ENCODE results near the gene GMNN. TPM values are rescaled to one million over a fixed set of nuclear protein-coding genes. Genes with fewer than 3 reads are reported as not detected.
"Not testable (repeated sequence)": the region's sequence is repeated elsewhere in the genome, so short reads cannot be mapped to it uniquely, and the experiment has no call there.

GMNN gene
- polyA plus RNA-seq, 1 donor from 2014 or later: 13.8 TPM

- no peak overlapping the region for H3K4me2 ChIP-seq (ENCODE audit: low read length)
- H4K20me1 ChIP-seq (ENCODE audit: insufficient read depth): no peaks in the 10 kb centered on the region
- no peak overlapping the region for H3K27ac ChIP-seq (ENCODE audit: low read length)
- no peaks in the 10 kb centered on the region for H3K27me3 ChIP-seq (ENCODE audit: insufficient read depth, low read depth, low read length)
- no peaks in the 10 kb centered on the region for H3K79me2 ChIP-seq (replicated peaks; ENCODE audit: insufficient read depth, low read length)
- no peak overlapping the region for H3K9ac ChIP-seq (ENCODE audit: low read length)
- H2AFZ ChIP-seq (ENCODE audit: low read depth, low read length): no peak overlapping the region
- H3K9me2 ChIP-seq (ENCODE audit: insufficient read depth, low read length): no peaks in the 10 kb centered on the region
- H3K36me3 ChIP-seq (ENCODE audit: insufficient read depth, low read length): no peaks in the 10 kb centered on the region
- H3K9me3 ChIP-seq (ENCODE audit: low read length): peaks cover 4% of the 10 kb centered on the region
- TF ChIP-seq EP300 (conservative IDR thresholded peaks at IDR 0.05; ENCODE audit: poor library complexity, severe bottlenecking) (no peak), MXI1 (conservative IDR thresholded peaks at IDR 0.05; ENCODE audit: poor library complexity, severe bottlenecking) (no peak), SMC3 (conservative IDR thresholded peaks at IDR 0.05; ENCODE audit: poor library complexity) (no peak), EZH2 (IDR thresholded peaks at IDR 0.05; ENCODE audit: borderline replicate concordance, insufficient read depth, low read length, poor library complexity, severe bottlenecking) (no peak), RAD21 (conservative IDR thresholded peaks at IDR 0.05) (no peak), TAF1 (IDR thresholded peaks at IDR 0.05; ENCODE audit: low read depth) (no peak)
- TF ChIP-seq, protein P1, sequence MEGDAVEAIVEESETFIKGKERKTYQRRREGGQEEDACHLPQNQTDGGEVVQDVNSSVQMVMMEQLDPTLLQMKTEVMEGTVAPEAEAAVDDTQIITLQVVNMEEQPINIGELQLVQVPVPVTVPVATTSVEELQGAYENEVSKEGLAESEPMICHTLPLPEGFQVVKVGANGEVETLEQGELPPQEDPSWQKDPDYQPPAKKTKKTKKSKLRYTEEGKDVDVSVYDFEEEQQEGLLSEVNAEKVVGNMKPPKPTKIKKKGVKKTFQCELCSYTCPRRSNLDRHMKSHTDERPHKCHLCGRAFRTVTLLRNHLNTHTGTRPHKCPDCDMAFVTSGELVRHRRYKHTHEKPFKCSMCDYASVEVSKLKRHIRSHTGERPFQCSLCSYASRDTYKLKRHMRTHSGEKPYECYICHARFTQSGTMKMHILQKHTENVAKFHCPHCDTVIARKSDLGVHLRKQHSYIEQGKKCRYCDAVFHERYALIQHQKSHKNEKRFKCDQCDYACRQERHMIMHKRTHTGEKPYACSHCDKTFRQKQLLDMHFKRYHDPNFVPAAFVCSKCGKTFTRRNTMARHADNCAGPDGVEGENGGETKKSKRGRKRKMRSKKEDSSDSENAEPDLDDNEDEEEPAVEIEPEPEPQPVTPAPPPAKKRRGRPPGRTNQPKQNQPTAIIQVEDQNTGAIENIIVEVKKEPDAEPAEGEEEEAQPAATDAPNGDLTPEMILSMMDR (IDR thresholded peaks at IDR 0.05; ENCODE audit: poor library complexity, severe bottlenecking): no peak
- TF ChIP-seq, protein P2, sequence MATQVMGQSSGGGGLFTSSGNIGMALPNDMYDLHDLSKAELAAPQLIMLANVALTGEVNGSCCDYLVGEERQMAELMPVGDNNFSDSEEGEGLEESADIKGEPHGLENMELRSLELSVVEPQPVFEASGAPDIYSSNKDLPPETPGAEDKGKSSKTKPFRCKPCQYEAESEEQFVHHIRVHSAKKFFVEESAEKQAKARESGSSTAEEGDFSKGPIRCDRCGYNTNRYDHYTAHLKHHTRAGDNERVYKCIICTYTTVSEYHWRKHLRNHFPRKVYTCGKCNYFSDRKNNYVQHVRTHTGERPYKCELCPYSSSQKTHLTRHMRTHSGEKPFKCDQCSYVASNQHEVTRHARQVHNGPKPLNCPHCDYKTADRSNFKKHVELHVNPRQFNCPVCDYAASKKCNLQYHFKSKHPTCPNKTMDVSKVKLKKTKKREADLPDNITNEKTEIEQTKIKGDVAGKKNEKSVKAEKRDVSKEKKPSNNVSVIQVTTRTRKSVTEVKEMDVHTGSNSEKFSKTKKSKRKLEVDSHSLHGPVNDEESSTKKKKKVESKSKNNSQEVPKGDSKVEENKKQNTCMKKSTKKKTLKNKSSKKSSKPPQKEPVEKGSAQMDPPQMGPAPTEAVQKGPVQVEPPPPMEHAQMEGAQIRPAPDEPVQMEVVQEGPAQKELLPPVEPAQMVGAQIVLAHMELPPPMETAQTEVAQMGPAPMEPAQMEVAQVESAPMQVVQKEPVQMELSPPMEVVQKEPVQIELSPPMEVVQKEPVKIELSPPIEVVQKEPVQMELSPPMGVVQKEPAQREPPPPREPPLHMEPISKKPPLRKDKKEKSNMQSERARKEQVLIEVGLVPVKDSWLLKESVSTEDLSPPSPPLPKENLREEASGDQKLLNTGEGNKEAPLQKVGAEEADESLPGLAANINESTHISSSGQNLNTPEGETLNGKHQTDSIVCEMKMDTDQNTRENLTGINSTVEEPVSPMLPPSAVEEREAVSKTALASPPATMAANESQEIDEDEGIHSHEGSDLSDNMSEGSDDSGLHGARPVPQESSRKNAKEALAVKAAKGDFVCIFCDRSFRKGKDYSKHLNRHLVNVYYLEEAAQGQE (IDR thresholded peaks at IDR 0.05; ENCODE audit: borderline replicate concordance): no peak
- no peaks in the 10 kb centered on the region for H3F3A ChIP-seq (ENCODE audit: insufficient read depth, low read length, poor library complexity, severe bottlenecking)
- H3K4me3 ChIP-seq (ENCODE audit: low read length): no peak overlapping the region
Measured at GRCh38 chr6:24734166-24734565, 40.6 kb upstream of the GMNN start.

DNA sequence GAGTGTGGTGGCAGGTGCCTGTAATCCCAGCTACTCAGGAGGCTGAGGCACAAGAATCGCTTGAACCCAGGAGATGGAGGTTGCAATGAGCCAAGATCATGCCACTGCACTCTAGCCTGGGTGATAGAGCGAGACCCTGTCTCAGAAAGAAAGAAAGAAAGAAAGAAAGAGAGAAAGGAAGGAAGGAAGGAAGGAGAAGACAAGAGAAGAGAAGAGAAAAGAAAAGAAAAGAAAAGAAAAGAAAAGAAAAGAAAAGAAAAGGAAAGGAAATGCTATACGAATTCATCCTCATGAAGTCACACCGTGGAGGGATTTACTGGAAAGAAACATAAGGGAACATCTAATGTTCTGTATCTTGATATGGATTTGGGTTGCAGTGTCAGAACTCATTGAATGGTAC is 40.0 kb upstream of the GMNN start:
- H4K20me1 ChIP-seq (ENCODE audit: insufficient read depth); H3K27ac ChIP-seq (ENCODE audit: low read length); H2AFZ ChIP-seq (ENCODE audit: low read depth, low read length); H3K4me3 ChIP-seq (ENCODE audit: low read length); H3K9me2 ChIP-seq (ENCODE audit: insufficient read depth, low read length); H3K27me3 ChIP-seq (ENCODE audit: insufficient read depth, low read depth, low read length); H3K9ac ChIP-seq (ENCODE audit: low read length); H3K36me3 ChIP-seq (ENCODE audit: insufficient read depth, low read length); H3K9me3 ChIP-seq (ENCODE audit: low read length); H3K79me2 ChIP-seq (replicated peaks; ENCODE audit: insufficient read depth, low read length); H3F3A ChIP-seq (ENCODE audit: insufficient read depth, low read length, poor library complexity, severe bottlenecking); H3K4me2 ChIP-seq (ENCODE audit: low read length): not testable (repeated sequence)

GRCh38 chr6:24738741-24739140 is 36.0 kb upstream of the GMNN start:
- no peaks in the 10 kb centered on the region for H3K27me3 ChIP-seq (ENCODE audit: insufficient read depth, low read depth, low read length)
- TF ChIP-seq EP300 (conservative IDR thresholded peaks at IDR 0.05; ENCODE audit: poor library complexity, severe bottlenecking) (no peak), RAD21 (conservative IDR thresholded peaks at IDR 0.05) (no peak), TAF1 (IDR thresholded peaks at IDR 0.05; ENCODE audit: low read depth) (no peak), MXI1 (conservative IDR thresholded peaks at IDR 0.05; ENCODE audit: poor library complexity, severe bottlenecking) (no peak), SMC3 (conservative IDR thresholded peaks at IDR 0.05; ENCODE audit: poor library complexity) (no peak), POLR2AphosphoS5 (IDR thresholded peaks at IDR 0.05) (no peak), EZH2 (IDR thresholded peaks at IDR 0.05; ENCODE audit: borderline replicate concordance, insufficient read depth, low read length, poor library complexity, severe bottlenecking) (no peak)
- TF ChIP-seq, protein P1 (IDR thresholded peaks at IDR 0.05; ENCODE audit: poor library complexity, severe bottlenecking): no peak
- no peaks in the 10 kb centered on the region for H3K9me2 ChIP-seq (ENCODE audit: insufficient read depth, low read length)
- H2AFZ ChIP-seq (ENCODE audit: low read depth, low read length): no peak overlapping the region
- no peaks in the 10 kb centered on the region for H3K79me2 ChIP-seq (replicated peaks; ENCODE audit: insufficient read depth, low read length)
- no peak overlapping the region for H3K27ac ChIP-seq (ENCODE audit: low read length)
- no peak overlapping the region for H3K9ac ChIP-seq (ENCODE audit: low read length)
- no peaks in the 10 kb centered on the region for H3F3A ChIP-seq (ENCODE audit: insufficient read depth, low read length, poor library complexity, severe bottlenecking)
- H3K36me3 ChIP-seq (ENCODE audit: insufficient read depth, low read length): no peaks in the 10 kb centered on the region
- H3K4me3 ChIP-seq (ENCODE audit: low read length): no peak overlapping the region
- no peak overlapping the region for H3K4me2 ChIP-seq (ENCODE audit: low read length)
- no peaks in the 10 kb centered on the region for H4K20me1 ChIP-seq (ENCODE audit: insufficient read depth)
- no peaks in the 10 kb centered on the region for H3K9me3 ChIP-seq (ENCODE audit: low read length)

Data from neural cell (in vitro differentiated cells).